HCT116 (cell line): Measurements from ENCODE around the gene BTBD2. TPM values are rescaled to one million over a fixed set of nuclear protein-coding genes. Genes with fewer than 3 reads are reported as not detected.

ENCODE experiments used
- ATAC-seq: fragments of 200-7000 bp; cut with Tn5 transposase; 2 replicates; pipeline ENCODE4 v1.9.1; 2020; ENCODE audit warnings: mild to moderate bottlenecking, moderate library complexity
- BruUV-seq: library from RNA; stranded (reverse); fragments of 400-500 nt; replicated peaks from 2 replicates; lab custom pipeline; 2021; lab: Mats Ljungman, UMichigan
- CTCF ChIA-PET: fragments of 300-600 bp; sonication (Branson Sonifier 250); formaldehyde crosslinking; loops from one replicate; lab custom pipeline; 2021; ENCODE audit warnings: antibody characterized with exemption; lab: Charles Lee
- POLR2A ChIA-PET: fragments of 300-600, 350-600 bp; sonication (Branson Sonifier 250); formaldehyde crosslinking; loops from one replicate; lab custom pipeline; 2021; ENCODE audit warnings: antibody characterized with exemption; lab: Charles Lee
- RAD21 ChIA-PET, 2 experiments: fragments of 300-600 bp; sonication (Branson Sonifier 250); formaldehyde crosslinking; loops; one replicate each; lab custom pipeline; 2023; ENCODE audit warnings: low total read pairs in 2 of 2; ENCODE audit not compliant: uncharacterized antibody in 2 of 2, unreplicated experiment in 2 of 2, low non-redundant PET in 1 of 2; lab: Charles Lee
- DNase-seq: peaks from one replicate; pipeline ENCODE4 v3.0.0-alpha.2; 2010; ENCODE audit warnings: low read depth, low spot score
- H2AFZ ChIP-seq: fragments of 200-600 bp; shearing (Covaris generic), sonication (generic); 2 replicates; pipeline ENCODE4 v1.6.1; 2017; ENCODE audit warnings: low read depth, mixed run types, mixed read lengths, antibody characterized with exemption, low read length; ENCODE audit not compliant: poor library complexity, severe bottlenecking
- H3K27ac ChIP-seq: 2 replicates; pipeline ENCODE4 v1.5.1; 2012; ENCODE audit warnings: low read depth, low read length
- H3K27me3 ChIP-seq: fragments of 200-600 bp; sonication (generic); 2 replicates; pipeline ENCODE4 v1.6.1; 2016; ENCODE audit warnings: mixed run types, low read length, mixed read lengths; ENCODE audit not compliant: insufficient read depth
- H3K36me3 ChIP-seq, 2 experiments: fragments of 200-500 bp in 1 of 2; fragments of 200-600 bp in 1 of 2; sonication (Bioruptor generic) in 1 of 2; sonication (generic) in 1 of 2; 2 replicates each; pipeline versions ENCODE4 v1.5.1 to v1.6.1; 2014 to 2016; ENCODE audit warnings: low read length in 2 of 2, inconsistent platforms in 1 of 2, mixed read lengths in 1 of 2, mixed run types in 1 of 2; ENCODE audit not compliant: insufficient read depth in 2 of 2, control insufficient read depth in 1 of 2
- H3K4me1 ChIP-seq, 2 experiments: fragments of 200-600 bp in 1 of 2; sonication (generic) in 1 of 2; 2 replicates each; pipeline versions ENCODE4 v1.5.1 to v1.6.1; 2012 to 2017; ENCODE audit warnings: low read length in 2 of 2, inconsistent platforms in 1 of 2, mild to moderate bottlenecking in 1 of 2, mixed read lengths in 1 of 2, mixed run types in 1 of 2, moderate library complexity in 1 of 2; ENCODE audit not compliant: insufficient read depth in 2 of 2, control insufficient read depth in 1 of 2
- H3K4me2 ChIP-seq: fragments of 200-600 bp; sonication (generic); 2 replicates; pipeline ENCODE4 v1.6.1; 2017; ENCODE audit warnings: mixed run types, low read length, mixed read lengths
- H3K4me3 ChIP-seq, 2 experiments: fragments of 200-600 bp in 1 of 2; sonication (generic) in 1 of 2; replicated peaks in 1 of 2; 2 replicates each; pipeline ENCODE4 v1.5.1; 2011 to 2016; ENCODE audit warnings: low read length in 2 of 2, control low read depth in 1 of 2, low read depth in 1 of 2, mild to moderate bottlenecking in 1 of 2, mixed read lengths in 1 of 2, mixed run types in 1 of 2
- H3K79me2 ChIP-seq: fragments of 200-600 bp; sonication (generic); 2 replicates; pipeline ENCODE4 v1.6.1; 2017; ENCODE audit warnings: mild to moderate bottlenecking, mixed run types, low read length, moderate library complexity, mixed read lengths; ENCODE audit not compliant: insufficient read depth
- H3K9ac ChIP-seq: fragments of 200-600 bp; sonication (generic); 2 replicates; pipeline ENCODE4 v1.6.1; 2016; ENCODE audit warnings: low read length, mixed read lengths
- H3K9me2 ChIP-seq: fragments of 200-600 bp; sonication (generic), shearing (Covaris generic); 2 replicates; pipeline ENCODE4 v1.6.1; 2017; ENCODE audit warnings: mixed run types, mild to moderate bottlenecking, moderate library complexity; ENCODE audit not compliant: insufficient read depth
- H3K9me3 ChIP-seq, 2 experiments: fragments of 200-500 bp in 1 of 2; fragments of 200-600 bp in 1 of 2; sonication (Bioruptor generic) in 1 of 2; sonication (generic) in 1 of 2; 2 replicates each; pipeline ENCODE4 v1.6.1; 2014 to 2017; ENCODE audit warnings: low read length in 2 of 2, mixed read lengths in 2 of 2, inconsistent platforms in 1 of 2, low read depth in 1 of 2, mild to moderate bottlenecking in 1 of 2, mixed run types in 1 of 2, moderate library complexity in 1 of 2; ENCODE audit not compliant: control insufficient read depth in 1 of 2, insufficient read depth in 1 of 2
- H4K20me1 ChIP-seq: fragments of 200-600 bp; sonication (generic), shearing (Covaris generic); 2 replicates; pipeline ENCODE4 v1.6.1; 2017; ENCODE audit warnings: mixed run types, mild to moderate bottlenecking, moderate library complexity; ENCODE audit not compliant: insufficient read depth
- CTCF ChIP-seq, 3 experiments: fragments of 200-600 bp in 1 of 3; sonication (generic) in 1 of 3; IDR thresholded peaks in 2 of 3; conservative IDR thresholded peaks in 1 of 3; 2 replicates each; pipeline ENCODE4 v1.5.1; 2012 to 2017; ENCODE audit warnings: low read depth in 2 of 3, low read length in 2 of 3, antibody characterized with exemption in 1 of 3, borderline replicate concordance in 1 of 3, control low read depth in 1 of 3, mild to moderate bottlenecking in 1 of 3, mixed read lengths in 1 of 3, mixed run types in 1 of 3, moderate library complexity in 1 of 3; ENCODE audit not compliant: insufficient read depth in 1 of 3
- EZH2 ChIP-seq: fragments of 200-600 bp; sonication (generic); IDR thresholded peaks from 2 replicates; pipeline ENCODE4 v1.6.1; 2017; ENCODE audit warnings: antibody characterized with exemption, mixed run types
- REST ChIP-seq: IDR thresholded peaks from 2 replicates; pipeline ENCODE4 v1.6.1; 2012; ENCODE audit warnings: low read depth
- TCF7L2 ChIP-seq: IDR thresholded peaks from 2 replicates; pipeline ENCODE4 v1.7.0; 2011; ENCODE audit warnings: borderline replicate concordance, inconsistent platforms; ENCODE audit not compliant: insufficient read depth, insufficient read length; ENCODE audit errors: extremely low read depth
- ZFX ChIP-seq: fragments of 450-650 bp; IDR thresholded peaks from 2 replicates; pipeline ENCODE4 v1.6.1; 2017
- intact Hi-C: fragments of 100-400 bp; cut with micrococcal nuclease; formaldehyde crosslinking; loops from 2 replicates; pipeline ENCODE4 v1.10.0; 2022
- total RNA-seq: library from RNA; stranded (reverse); gene quantifications from one replicate; pipeline ENCODE4 v1.2.1, GENCODE V29; 2021; ENCODE audit not compliant: unreplicated experiment

The BTBD2 gene
- total RNA-seq, 1 experiment from 2014 or later, result 112 TPM

GRCh38 chr19:2037651-2038255 is 22.2 kb upstream of the BTBD2 start (continued):
- TF ChIP-seq REST (no peak), EZH2 (no peak)

- no peak for TF ChIP-seq CTCF (IDR thresholded peaks at IDR 0.05 in 2 of 3, conservative IDR thresholded peaks at IDR 0.05 in 1 of 3; ENCODE audit: borderline replicate concordance in 1 of 3, insufficient read depth in 1 of 3, low read depth in 2 of 3, low read length in 2 of 3)
- TF ChIP-seq TCF7L2, result no peak
- no peak for TF ChIP-seq ZFX
- H3K9ac ChIP-seq, result no peak overlapping the region
- CTCF ChIA-PET, result no interaction called here
- no peak overlapping the region for H3K4me3 ChIP-seq
- intact Hi-C loops, result no loop called here
- H4K20me1 ChIP-seq, result no peaks in the 10 kb centered on the region
- peaks cover 14 to 15% of the 10 kb centered on the region in 2 experiments; a peak in 2 of 4 replicates for H3K36me3 ChIP-seq
- H3K27ac ChIP-seq, result no peak overlapping the region
- H3K27me3 ChIP-seq, result no peaks in the 10 kb centered on the region
- H3K9me2 ChIP-seq, result no peaks in the 10 kb centered on the region
- RAD21 ChIA-PET, result no interaction called here
- POLR2A ChIA-PET, result no interaction called here
- no peak overlapping the region for H2AFZ ChIP-seq
- ATAC-seq (no peak), DNase-seq (no peak)
- no peak overlapping the region for H3K4me2 ChIP-seq
- H3K9me3 ChIP-seq, result peaks cover 0 to 11% of the 10 kb centered on the region in 2 experiments; a peak in 1 of 4 replicates
- BruUV-seq, result no TSS peak
- peaks cover 2% of the 10 kb centered on the region; the same call in 1 of the 2 replicates for H3K79me2 ChIP-seq
- peaks cover 36 to 51% of the 10 kb centered on the region in 2 experiments for H3K4me1 ChIP-seq
Observed at GRCh38 chr19:2036424-2036823, 20.9 kb upstream of the BTBD2 start.
